NK-92 (cell line): Measurements from ENCODE around the gene LITAFD.

ENCODE experiments used
- DNase-seq: peaks from one replicate; lab custom pipeline; 2025; ENCODE audit not compliant: unreplicated experiment; lab: John Stamatoyannopoulos, UW

Gene LITAFD

GRCh38 chr16:8919089-8919933, 37.2 kb downstream of the LITAFD start:
- DNase-seq: no peak

GRCh38 chr16:8919934-8920462, 37.8 kb downstream of the LITAFD start:
- DNase-seq: no peak

GRCh38 chr16:8920645-8921346, 38.6 kb downstream of the LITAFD start:
- DNase-seq: no peak

GRCh38 chr16:8921347-8921984, 39.3 kb downstream of the LITAFD start:
- DNase-seq: no peak

- no peak for DNase-seq
Measured at GRCh38 chr16:8923199-8923598, 41.0 kb downstream of the LITAFD start.

- DNase-seq: no peak
Measured at GRCh38 chr16:8924214-8924613, 42.1 kb downstream of the LITAFD start.

GRCh38 chr16:8925455-8925854, 43.3 kb downstream of the LITAFD start:
- no peak for DNase-seq

- DNase-seq: no peak
Measured at GRCh38 chr16:8926827-8927226, 44.7 kb downstream of the LITAFD start.

GRCh38 chr16:8928467-8928957, 46.4 kb downstream of the LITAFD start:
- DNase-seq: no peak

- DNase-seq: no peak
Measured at GRCh38 chr16:8929086-8929748, 47.1 kb downstream of the LITAFD start.

- DNase-seq: no peak
Measured at GRCh38 chr16:8931859-8932258, 49.7 kb downstream of the LITAFD start.

GRCh38 chr16:8934601-8935000, 52.5 kb downstream of the LITAFD start:
- no peak for DNase-seq
